Measurements from ENCODE around the gene NFATC4.
A peak's percentile ranks its signal among the peaks of the same experiment; 100 is the strongest.

The NFATC4 gene

DNA sequence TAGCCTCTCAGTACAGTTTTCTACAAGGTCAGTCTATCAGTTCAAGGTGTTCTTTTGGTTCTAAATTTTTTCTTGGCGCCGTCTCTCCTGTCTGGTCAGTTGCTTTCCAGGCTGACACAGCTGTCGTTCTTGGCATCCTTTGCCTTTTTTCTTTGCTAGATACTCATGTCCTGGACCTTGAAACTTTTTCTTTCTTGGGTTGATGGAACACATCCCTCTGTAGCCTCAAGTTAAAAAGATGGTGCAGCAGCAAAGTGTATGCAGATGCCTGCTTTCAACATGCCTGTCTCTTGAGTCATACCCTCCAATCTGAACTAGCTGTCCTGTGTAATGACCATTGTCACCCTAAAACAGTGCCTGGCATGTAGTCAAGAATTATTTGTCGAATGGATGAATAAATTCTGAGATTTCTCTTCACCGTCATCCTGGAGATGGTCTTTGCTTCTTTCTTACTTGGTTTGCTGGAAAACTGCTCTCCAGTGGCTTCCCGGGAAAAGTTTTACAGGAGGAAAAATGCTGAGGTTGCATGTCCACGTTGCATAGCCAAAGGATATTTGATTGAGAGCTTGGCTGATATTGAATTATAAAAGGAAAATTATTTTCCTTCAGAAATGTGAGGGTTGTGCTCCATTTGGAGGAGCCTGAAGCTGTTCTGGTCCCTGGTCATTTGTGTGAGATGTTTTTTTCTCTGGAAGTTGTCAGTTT lies 35.5 kb downstream of the NFATC4 start:
- no peak for DNase-seq (ENCODE audit: low read depth, low spot score)
- no peak overlapping the region for H3K27ac ChIP-seq

DNA sequence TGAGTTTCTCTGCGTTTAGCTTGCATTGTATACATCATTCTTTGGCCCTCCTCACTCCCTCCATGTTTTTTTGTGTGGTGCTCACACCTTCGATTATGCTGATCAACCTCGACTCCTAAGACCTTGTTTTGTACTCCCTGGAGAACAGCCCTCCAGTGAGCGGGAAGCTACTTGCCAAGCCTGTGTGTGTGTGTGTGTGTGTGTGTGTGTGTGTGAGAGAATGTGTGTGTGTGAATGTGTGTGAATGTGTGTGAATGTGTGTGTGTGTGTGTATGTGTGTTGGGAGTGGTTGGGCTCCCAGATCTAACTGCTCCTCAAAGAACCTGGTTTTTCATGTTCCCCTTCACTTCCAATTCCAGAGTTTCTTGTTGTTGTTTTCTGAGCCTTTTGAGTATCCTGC lies 36.8 kb downstream of the NFATC4 start:
- no peak overlapping the region for H3K27ac ChIP-seq
- no peak for DNase-seq (ENCODE audit: low read depth, low spot score)

DNA sequence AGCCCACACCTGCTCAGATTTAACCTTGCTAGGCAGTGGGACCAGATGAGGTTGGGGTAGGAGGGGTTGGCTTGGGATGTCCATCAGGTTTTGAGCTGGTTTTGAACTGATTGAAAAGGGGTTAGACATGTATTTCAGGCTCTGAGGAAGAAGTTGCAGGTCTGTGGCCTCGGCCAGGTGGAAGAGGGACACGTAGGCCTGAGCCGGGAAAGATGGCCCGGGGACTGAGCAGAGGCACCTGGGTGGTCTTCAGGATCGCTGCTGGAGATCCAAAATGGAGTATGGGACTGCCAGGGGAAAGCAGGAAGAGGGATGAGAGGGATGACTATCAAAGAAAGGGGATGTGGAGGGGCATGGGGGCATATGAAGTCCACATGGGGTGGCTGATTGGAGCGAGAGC lies 38.4 kb downstream of the NFATC4 start:
- no peak for DNase-seq (ENCODE audit: low read depth, low spot score)
- H3K27ac ChIP-seq, result no peak overlapping the region

DNA sequence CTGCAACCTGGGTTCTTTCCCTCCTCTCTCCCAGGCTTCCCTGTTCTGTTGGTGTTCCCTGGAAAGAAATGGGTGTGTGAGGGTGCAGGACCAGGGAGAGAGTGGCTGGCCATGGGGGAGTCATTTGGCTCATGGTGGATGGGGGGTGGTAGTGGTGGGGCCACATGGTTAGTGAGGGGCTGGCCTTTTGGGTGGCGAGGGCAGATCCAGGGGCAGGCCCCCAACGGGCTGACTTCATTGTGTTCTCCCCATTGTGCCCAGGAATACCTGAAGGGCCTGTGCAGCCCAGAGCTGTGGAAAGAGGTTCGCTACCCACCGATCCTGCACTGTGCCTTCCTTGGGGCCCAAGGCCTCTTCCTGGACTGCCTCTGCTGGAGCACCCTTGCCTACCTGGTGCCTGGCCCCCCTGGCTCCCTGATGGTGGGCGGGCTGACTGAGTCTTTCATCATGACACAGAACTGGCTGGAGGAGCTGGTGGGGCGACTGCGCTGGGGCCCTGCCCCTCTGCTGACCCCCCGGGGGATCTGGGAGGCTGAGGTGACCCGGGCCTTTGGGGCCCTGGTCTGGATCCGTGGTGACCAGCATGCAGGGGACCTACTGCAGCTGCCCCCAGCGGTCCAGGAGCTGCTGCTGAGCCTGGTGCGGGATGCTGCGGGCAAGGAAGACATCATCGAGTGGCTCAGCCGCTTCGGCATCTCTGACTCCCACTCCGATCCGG lies 39.8 kb downstream of the NFATC4 start:
- no peak overlapping the region for H3K27ac ChIP-seq
- no peak for DNase-seq (ENCODE audit: low read depth, low spot score)

DNA sequence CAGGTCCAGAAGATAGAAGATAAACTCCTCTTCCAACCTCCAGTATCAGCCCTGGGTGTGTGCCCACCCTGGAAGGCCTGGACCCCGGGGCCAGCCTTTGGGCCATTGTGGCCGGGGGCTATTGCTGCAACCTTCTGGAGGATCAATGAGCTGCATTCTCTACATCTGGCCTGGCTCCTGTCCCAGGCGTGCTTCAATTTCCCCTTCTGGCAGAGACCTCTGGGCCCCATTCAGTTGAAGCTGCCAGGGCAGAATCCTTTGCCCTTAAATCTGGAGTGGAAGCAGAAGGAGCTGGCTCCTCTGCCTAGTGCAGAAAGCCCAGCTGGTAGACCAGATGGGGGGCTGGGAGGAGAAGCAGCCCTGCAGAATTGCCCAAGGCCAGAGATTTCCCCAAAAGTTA lies 40.8 kb downstream of the NFATC4 start:
- DNase-seq (ENCODE audit: low read depth, low spot score), result no peak
- H3K27ac ChIP-seq, result no peak overlapping the region

DNA sequence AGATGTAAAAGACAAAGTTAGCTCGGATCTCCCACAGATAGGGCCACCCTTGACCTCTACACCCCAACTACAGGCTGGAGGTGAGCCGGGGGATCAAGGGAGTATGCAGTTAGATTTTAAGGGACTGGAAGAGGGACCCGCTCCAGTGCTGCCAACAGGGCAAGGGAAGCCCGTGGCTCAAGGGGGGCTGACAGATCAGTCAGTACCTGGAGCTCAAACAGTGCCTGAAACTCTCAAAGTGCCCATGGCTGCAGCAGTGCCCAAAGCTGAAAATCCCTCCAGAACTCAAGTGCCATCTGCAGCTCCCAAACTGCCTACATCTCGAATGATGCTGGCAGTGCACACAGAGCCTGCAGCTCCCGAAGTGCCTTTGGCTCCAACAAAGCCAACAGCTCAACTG lies 41.2 kb downstream of the NFATC4 start:
- no peak for DNase-seq (ENCODE audit: low read depth, low spot score)
- H3K27ac ChIP-seq, result no peak overlapping the region

DNA sequence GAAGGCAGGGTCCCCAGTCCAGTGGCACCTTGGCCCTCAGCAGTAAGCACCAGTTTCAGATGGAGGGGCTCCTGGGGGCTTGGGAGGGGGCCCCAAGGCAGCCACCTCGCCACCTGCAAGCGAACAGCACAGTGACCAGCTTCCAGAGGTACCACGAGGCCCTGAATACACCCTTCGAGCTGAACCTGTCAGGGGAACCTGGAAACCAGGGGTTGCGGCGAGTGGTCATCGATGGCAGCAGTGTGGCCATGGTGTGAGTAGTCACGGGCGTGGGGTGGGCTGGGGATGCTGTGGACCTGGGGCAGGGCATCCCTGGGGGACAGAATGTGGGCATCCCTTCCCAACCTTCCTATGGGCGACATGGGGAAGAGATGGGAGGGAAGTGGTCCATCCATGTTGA lies 42.0 kb downstream of the NFATC4 start:
- H3K27ac ChIP-seq, result no peak overlapping the region
- no peak for DNase-seq (ENCODE audit: low read depth, low spot score)

DNA sequence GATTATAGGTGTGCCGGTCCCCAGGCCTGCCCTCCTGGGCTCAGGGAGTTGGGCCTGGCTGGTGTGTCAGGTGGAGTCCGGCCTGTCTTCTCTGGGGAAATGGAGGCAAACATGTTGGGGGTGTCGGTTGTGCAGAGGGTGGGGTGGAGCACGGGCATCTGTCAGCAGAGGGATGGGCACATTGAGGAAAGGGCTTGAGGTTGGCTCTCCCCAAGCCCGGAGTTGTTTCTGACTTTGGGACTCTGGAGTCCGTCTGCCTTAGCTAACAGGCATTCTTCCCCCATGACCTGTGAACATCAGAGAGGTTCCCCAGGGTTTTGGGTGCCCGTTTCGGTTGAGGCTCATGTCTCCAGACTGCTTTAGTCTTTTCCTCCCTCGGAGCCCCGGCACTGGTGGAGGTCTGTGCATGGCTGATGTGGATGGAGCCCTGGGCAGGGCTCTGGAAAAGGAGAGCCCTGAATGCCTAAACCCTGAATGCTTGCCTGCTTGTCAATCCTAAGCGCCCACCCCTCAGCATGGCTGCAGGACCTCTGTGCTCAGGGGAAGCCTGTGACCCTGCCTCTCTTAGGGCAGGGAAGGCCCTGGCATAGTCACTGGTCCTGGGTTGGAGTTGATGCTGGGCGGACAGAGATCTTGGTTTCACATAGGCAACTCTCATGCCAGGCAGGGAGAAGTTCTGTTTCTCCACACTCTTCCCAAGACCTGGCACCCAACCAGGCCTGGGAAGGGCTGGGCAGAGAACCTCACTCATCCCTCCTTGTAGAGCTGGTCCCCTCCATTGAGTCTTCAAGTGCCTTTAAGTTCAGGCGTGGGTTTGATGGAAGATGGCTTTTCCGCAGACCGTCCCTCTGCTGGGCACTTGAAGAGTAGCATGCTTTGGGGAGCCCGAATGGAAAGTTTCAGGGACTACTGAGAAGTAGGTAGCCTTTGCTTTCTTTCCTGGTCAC lies 43.7 kb downstream of the NFATC4 start:
- DNase-seq (ENCODE audit: low read depth, low spot score), result no peak

DNA sequence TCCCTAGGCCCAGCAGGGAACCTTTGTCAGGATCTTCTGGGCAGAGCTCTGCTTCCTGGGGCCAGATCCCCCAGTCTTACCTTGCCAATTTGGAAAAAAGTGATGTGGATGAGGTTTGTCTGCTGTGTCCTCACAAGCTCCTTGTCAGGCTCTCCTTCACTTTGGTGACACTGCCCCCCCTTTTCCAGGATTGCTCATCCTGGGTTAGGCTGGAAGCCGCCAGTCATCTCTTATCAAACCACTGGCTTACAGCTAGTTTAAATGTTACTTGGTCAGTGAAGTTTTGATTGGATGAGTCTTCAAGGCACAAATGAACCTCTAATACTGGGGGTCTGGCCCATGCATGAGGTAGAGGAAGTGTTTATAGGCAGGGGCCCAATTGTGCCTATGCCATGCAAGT lies 46.1 kb downstream of the NFATC4 start:
- H3K27ac ChIP-seq, result no peak overlapping the region
- DNase-seq (ENCODE audit: low read depth, low spot score), result no peak

More for the DNA sequence above, 43.7 kb downstream of the NFATC4 start:
- H3K27ac ChIP-seq, result no peak overlapping the region

DNA sequence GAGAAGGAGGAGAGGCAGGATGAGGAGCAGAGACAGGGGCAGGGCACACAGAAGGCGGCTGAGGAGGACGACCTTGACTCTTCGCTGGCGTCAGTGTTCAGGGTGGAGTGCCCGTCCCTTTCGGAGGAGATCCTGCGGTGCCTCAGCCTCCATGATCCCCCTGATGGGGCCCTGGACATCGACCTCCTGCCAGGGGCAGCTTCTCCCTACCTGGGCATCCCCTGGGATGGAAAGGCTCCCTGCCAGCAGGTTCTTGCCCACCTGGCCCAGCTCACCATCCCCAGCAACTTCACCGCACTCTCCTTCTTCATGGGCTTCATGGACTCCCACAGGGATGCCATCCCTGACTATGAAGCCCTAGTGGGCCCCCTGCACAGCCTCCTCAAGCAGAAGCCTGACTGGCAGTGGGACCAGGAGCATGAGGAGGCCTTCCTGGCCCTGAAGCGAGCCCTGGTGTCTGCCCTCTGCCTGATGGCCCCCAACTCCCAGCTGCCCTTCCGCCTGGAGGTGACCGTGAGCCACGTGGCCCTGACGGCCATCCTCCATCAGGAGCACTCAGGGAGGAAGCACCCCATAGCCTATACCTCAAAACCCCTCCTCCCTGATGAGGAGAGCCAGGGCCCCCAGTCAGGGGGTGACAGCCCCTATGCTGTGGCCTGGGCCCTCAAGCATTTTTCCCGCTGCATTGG lies 46.9 kb downstream of the NFATC4 start:
- H3K27ac ChIP-seq, result no peak overlapping the region
- DNase-seq (ENCODE audit: low read depth, low spot score), result no peak

DNA sequence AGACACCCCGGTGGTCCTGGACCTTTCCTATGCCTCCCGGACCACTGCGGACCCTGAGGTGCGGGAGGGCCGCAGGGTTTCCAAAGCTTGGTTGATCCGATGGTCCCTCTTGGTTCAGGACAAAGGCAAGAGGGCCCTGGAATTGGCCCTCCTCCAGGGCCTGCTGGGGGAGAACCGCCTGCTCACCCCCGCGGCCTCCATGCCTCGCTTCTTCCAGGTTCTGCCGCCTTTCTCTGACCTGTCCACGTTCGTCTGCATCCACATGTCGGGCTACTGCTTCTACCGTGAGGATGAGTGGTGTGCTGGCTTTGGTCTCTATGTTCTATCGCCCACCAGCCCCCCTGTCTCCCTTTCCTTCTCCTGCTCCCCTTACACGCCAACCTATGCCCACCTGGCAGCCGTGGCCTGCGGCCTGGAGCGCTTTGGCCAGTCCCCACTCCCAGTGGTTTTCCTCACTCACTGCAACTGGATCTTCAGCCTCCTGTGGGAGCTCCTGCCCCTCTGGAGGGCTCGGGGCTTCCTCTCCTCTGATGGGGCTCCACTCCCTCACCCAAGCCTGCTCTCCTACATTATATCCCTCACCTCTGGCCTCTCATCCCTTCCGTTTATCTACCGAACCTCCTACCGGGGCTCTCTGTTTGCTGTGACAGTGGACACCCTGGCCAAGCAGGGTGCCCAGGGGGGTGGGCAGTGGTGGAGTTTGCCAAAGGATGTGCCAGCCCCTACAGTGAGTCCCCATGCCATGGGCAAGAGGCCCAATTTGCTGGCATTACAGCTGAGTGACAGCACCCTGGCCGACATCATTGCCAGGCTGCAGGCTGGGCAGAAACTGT lies 47.7 kb downstream of the NFATC4 start:
- no peak for DNase-seq (ENCODE audit: low read depth, low spot score)
- no peak overlapping the region for H3K27ac ChIP-seq

DNA sequence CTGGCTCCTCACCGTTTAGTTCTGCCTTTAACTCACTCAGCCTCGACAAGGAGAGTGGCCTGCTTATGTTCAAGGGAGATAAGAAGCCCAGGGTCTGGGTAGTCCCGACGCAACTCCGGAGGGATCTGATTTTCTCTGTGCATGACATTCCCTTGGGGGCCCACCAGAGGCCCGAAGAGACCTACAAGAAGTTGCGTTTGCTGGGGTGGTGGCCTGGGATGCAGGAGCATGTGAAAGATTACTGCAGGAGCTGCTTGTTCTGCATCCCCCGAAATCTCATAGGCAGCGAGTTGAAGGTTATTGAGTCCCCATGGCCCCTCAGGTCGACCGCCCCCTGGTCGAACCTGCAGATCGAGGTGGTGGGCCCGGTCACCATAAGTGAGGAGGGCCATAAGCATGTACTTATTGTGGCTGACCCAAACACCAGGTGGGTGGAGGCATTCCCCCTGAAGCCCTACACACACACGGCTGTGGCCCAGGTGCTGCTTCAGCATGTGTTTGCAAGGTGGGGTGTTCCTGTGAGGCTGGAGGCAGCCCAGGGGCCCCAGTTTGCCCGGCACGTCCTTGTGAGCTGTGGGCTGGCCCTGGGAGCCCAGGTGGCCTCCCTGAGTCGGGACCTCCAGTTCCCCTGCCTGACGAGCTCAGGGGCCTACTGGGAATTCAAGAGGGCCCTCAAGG lies 48.4 kb downstream of the NFATC4 start:
- DNase-seq (ENCODE audit: low read depth, low spot score), result no peak
- no peak overlapping the region for H3K27ac ChIP-seq

DNA sequence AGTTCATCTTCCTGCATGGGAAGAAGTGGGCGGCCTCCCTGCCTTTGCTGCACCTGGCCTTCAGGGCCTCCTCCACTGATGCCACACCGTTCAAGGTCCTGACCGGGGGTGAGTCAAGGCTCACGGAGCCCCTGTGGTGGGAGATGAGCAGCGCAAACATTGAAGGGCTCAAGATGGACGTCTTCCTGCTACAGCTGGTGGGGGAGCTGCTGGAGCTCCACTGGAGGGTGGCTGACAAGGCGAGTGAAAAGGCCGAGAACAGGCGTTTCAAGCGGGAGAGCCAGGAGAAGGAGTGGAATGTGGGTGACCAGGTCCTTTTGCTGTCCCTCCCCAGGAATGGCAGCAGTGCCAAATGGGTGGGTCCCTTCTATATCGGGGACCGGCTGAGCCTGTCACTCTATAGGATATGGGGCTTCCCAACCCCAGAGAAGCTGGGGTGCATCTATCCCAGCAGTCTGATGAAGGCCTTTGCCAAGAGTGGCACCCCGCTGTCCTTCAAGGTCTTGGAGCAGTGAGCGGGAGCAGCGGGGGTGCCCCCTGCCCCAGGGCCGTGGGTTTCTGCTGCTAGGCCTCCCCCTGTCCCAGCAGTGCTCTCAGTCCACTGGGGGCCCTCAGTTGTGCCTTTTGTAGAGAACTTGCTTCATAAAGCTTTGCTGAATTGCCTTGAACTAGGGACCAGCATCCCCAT lies 49.1 kb downstream of the NFATC4 start:
- no peak overlapping the region for H3K27ac ChIP-seq
- no peak for DNase-seq (ENCODE audit: low read depth, low spot score)

DNA sequence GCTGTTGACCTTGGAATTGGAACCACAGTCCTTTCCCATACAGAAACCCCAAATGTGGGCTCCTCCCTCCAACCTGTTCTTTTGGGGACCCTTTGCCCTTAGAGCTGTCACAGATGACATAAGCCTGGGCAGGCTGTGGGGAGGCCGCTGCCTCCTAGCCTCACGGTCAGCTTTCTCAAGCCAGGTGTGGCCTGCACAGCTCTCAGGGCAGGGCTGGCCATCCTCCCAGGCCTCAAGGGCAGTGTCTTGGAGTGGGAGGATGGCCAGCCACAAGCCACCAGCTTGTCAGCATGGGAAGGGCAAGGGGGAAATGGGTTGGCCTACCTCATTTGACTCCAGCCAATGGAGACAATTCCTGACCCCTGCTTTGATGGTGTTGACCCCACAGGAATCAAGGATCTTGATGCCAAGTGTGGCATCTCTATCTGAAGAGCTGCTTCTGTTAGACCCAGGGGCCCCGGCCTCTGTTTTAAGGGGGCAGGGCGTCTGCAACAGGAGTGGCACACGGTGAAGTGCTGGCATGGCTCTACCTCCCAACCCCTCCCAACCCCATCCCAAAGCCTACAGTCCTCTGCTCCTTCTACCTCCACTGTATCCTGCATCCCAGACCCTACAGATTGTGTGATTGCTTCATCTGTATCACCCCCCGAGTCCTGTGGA lies 50.0 kb downstream of the NFATC4 start:
- no peak for DNase-seq (ENCODE audit: low read depth, low spot score)
- peak overlapping the region; percentile 74 for H3K27ac ChIP-seq

DNA sequence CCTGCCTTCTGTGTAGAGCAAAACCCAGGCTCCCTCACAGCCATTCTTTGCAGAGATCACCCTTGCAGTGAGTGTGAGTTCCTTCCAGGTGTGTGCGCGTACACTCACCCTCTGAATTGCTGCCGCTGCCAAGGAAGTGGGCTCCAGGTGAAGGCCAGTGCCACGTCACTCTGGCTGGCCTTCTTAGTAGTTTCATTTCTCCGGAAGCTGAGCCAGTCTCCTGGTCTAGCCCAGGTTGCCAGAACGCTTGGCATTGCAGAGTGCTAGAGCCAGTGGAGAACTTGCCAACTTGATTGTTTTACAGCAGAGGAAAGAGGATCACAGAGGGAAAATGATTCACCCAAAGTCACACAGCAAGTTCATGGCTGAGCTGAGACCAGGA lies 50.5 kb downstream of the NFATC4 start:
- peak overlapping the region; percentile 74 for H3K27ac ChIP-seq
- DNase-seq (ENCODE audit: low read depth, low spot score), result peak; percentile 73

DNA sequence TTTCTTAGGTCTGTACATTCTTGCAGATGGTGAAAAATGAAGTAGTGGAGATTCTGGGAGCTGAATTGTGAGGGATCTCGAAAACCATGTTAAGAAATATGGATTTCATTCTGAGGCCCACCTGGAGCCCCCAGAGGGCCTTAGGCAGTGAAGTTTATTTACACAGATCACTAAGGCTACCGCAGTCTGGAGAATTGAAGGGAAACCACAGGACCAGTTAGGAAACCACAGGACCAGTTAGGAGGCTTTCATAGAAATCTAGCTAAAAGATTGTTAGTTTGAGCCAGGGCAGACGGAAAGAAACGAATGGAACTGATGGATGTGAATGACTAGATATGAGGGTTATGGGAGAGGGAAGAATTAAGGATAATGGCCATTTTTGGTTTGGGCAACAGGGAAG lies 54.3 kb downstream of the NFATC4 start:
- no peak overlapping the region for H3K27ac ChIP-seq
- no peak for DNase-seq (ENCODE audit: low read depth, low spot score)

DNA sequence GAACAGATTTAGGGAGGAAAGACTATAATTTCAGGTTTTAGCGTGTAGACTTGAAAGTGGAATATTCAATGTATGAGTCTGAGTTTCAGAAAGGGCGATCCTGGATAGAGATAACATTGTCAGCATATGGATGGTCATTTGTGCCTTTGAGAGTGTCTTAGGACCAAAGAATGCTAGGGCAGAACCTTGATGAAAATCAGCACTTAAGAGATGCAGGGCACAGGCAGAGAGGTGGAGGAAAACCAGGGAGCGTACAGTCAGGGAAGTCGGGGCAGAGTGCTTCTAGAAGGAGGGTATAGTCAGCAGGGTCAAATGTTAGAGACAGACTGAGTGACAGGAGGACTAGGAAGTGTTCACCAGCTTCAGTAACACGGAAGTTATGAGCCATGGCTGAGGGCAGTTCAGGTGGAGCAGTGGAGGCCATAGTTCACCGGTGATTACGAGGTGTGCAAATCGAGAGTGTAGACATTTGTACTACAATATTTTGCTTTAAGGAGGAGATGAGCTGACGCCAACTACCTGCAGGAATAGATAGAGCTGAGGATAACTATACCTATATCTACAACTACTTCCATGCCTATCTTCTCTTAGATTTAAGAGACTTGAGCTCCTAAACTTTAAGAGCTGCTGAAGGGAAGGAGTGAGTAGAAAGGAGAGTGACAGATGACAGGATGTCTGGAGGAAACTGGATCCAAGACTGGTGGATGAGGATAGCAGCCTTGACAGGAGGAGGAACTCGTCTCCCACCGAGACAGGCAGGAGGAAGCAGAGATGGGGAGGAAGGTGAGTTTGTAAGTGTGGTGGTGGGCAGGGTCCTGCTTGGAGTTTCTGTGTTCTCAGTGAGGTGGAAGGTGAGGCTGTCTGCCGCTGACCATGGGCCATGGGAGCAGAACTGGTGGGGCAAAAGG lies 55.0 kb downstream of the NFATC4 start:
- no peak for DNase-seq (ENCODE audit: low read depth, low spot score)
- no peak overlapping the region for H3K27ac ChIP-seq

All from epithelial cell of prostate (primary cell).